HepG2 (cell line): Measurements from ENCODE around the gene NLGN2. TPM values are rescaled to one million over a fixed set of nuclear protein-coding genes. Genes with fewer than 3 reads are reported as not detected.

Source experiments
- ATAC-seq: fragments of 200-7000 bp; cut with Tn5 transposase; 3 replicates; pipeline ENCODE4 v1.9.1; 2020; ENCODE audit warnings: mild to moderate bottlenecking, moderate library complexity
- BruUV-seq: library from RNA; stranded (reverse); fragments of 400-500 nt; replicated peaks from 2 replicates; lab custom pipeline; 2021; lab: Mats Ljungman, UMichigan
- CTCF ChIA-PET: fragments of 300-600 bp; formaldehyde crosslinking; extraction: SDS; loops from one replicate; lab custom pipeline; 2021; ENCODE audit warnings: low total read pairs, inconsistent platforms, low intra/inter-chr PET ratio; lab: Yijun Ruan, JAX
- POLR2A ChIA-PET: fragments of 350-600 bp; sonication (Branson Sonifier 250); formaldehyde crosslinking; loops from one replicate; lab custom pipeline; 2020; ENCODE audit warnings: antibody characterized with exemption, inconsistent platforms; lab: Yijun Ruan, JAX
- DNase-seq: peaks from one replicate; pipeline ENCODE4 v3.0.0-alpha.2; 2015; ENCODE audit warnings: low spot score
- FAIRE-seq: peaks from 3 replicates; lab custom pipeline; 2011; peaks lifted over from hg19 to GRCh38; lab: Jason Lieb, UNC
- H2AFZ ChIP-seq: one replicate; pipeline ENCODE4 v1.6.1; 2011; ENCODE audit warnings: low read length, inconsistent platforms
- H3K27ac ChIP-seq: fragments of 300-600 bp; 3 replicates; pipeline ENCODE4 v1.8.0; 2011; ENCODE audit warnings: mixed run types, mild to moderate bottlenecking, mixed read lengths, low read length, inconsistent platforms; ENCODE audit not compliant: insufficient read depth; ENCODE audit errors: extremely low read length
- H3K27me3 ChIP-seq, 2 experiments: fragments of 200-600 bp in 1 of 2; 2 replicates in 1 of 2; 3 replicates in 1 of 2; pipeline versions ENCODE4 v1.6.0 to v1.8.0; 2011; ENCODE audit warnings: low read length in 2 of 2, mild to moderate bottlenecking in 2 of 2, moderate library complexity in 2 of 2, inconsistent platforms in 1 of 2; ENCODE audit not compliant: insufficient read depth in 2 of 2, control insufficient read depth in 1 of 2
- H3K36me3 ChIP-seq, 2 experiments: fragments of 200-600 bp in 1 of 2; replicated peaks in 1 of 2; 2 replicates in 1 of 2; 3 replicates in 1 of 2; pipeline versions ENCODE4 v1.5.1 to v1.8.0; 2011; ENCODE audit warnings: low read length in 2 of 2, inconsistent platforms in 1 of 2; ENCODE audit not compliant: insufficient read depth in 2 of 2, control insufficient read depth in 1 of 2
- H3K4me1 ChIP-seq: 2 replicates; pipeline ENCODE4 v1.5.1; 2012; ENCODE audit warnings: low read length, inconsistent platforms; ENCODE audit not compliant: insufficient read depth
- H3K4me2 ChIP-seq: 2 replicates; pipeline ENCODE4 v1.6.0; 2011; ENCODE audit warnings: low read depth, low read length, inconsistent platforms
- H3K4me3 ChIP-seq, 3 experiments: fragments of 200-600 bp in 1 of 3; sonication (generic), shearing (Covaris generic) in 1 of 3; replicated peaks in 1 of 3; 2 replicates each; pipeline ENCODE4 v1.5.1; 2011 to 2016; ENCODE audit warnings: low read length in 3 of 3, inconsistent platforms in 2 of 3, low read depth in 2 of 3, mild to moderate bottlenecking in 2 of 3, control low read depth in 1 of 3, mixed read lengths in 1 of 3; ENCODE audit not compliant: insufficient read depth in 1 of 3
- H3K79me2 ChIP-seq: one replicate; pipeline ENCODE4 v1.6.1; 2011; ENCODE audit warnings: low read length, inconsistent platforms; ENCODE audit not compliant: insufficient read depth
- H3K9ac ChIP-seq: 2 replicates; pipeline ENCODE4 v1.6.0; 2011; ENCODE audit warnings: mild to moderate bottlenecking, low read depth, low read length, inconsistent platforms; ENCODE audit not compliant: insufficient read depth
- H3K9me3 ChIP-seq: 2 replicates; pipeline ENCODE4 v1.5.1; 2012; ENCODE audit warnings: mild to moderate bottlenecking, low read length
- H4K20me1 ChIP-seq: 2 replicates; pipeline ENCODE4 v1.6.0; 2011; ENCODE audit warnings: inconsistent platforms, mild to moderate bottlenecking, low read length, moderate library complexity; ENCODE audit not compliant: insufficient read depth
- ASH2L ChIP-seq: fragments of 300-600, 200-600 bp; sonication (generic); IDR thresholded peaks from 2 replicates; pipeline ENCODE4 v1.7.0; 2017; ENCODE audit warnings: low read depth, mild to moderate bottlenecking, moderate library complexity, mixed read lengths, low read length; ENCODE audit not compliant: insufficient read length
- HNRNPL ChIP-seq: fragments of 200-400 bp; formaldehyde crosslinking; IDR thresholded peaks from 2 replicates; pipeline ENCODE4 v1.6.1; 2017; ENCODE audit warnings: mild to moderate bottlenecking, low read depth, low read length
- KDM1A ChIP-seq: IDR thresholded peaks from 2 replicates; pipeline ENCODE4 v1.6.1; 2016; ENCODE audit warnings: missing compliant biosample characterization
- MIER3 ChIP-seq: IDR thresholded peaks from 2 replicates; pipeline ENCODE4 v1.6.1; 2016; ENCODE audit warnings: missing compliant biosample characterization, borderline replicate concordance
- NCOA2 ChIP-seq: sonication (generic); formaldehyde crosslinking; IDR thresholded peaks from 2 replicates; pipeline ENCODE4 v1.8.0; 2022; ENCODE audit warnings: inconsistent platforms
- SOX5 ChIP-seq: IDR thresholded peaks from 2 replicates; pipeline ENCODE4 v1.6.1; 2016; ENCODE audit warnings: borderline replicate concordance
- ZNF547 ChIP-seq: sonication (generic); formaldehyde crosslinking; IDR thresholded peaks from 2 replicates; pipeline ENCODE4 v1.5.1; 2020; ENCODE audit warnings: mild to moderate bottlenecking, missing genetic modification reagents
- ZNF564 ChIP-seq: sonication (generic); formaldehyde crosslinking; IDR thresholded peaks from 2 replicates; pipeline ENCODE4 v1.8.1; 2023; ENCODE audit warnings: mild to moderate bottlenecking, missing genetic modification reagents
- ZNF687 ChIP-seq: sonication (generic); formaldehyde crosslinking; IDR thresholded peaks from 2 replicates; pipeline ENCODE4 v1.5.1; 2020; ENCODE audit warnings: mild to moderate bottlenecking, missing genetic modification reagents, moderate library complexity
- WGBS: methylation state at CpG from one replicate; pipeline ENCODE4 v1.1.6; 2017; ENCODE audit warnings: low lambda C conversion rate; 5-methylcytosine and 5-hydroxymethylcytosine counted together
- in situ Hi-C: cut with HindIII; loops from 2 replicates; pipeline ENCODE4 v1.10.0; 2017; ENCODE audit warnings: low pct_unique_long_range_greater_than_20kb; ENCODE audit not compliant: extremely low pct_ligation_motif_present
- intact Hi-C: fragments of 100-400 bp; cut with micrococcal nuclease; formaldehyde crosslinking; loops from one replicate; pipeline ENCODE4 v1.10.0; 2022; ENCODE audit not compliant: unreplicated experiment
- polyA plus RNA-seq, 8 experiments: library from polyadenylated mRNA; depleted of rRNA in 3 of 8; stranded (reverse) in 7 of 8; unstranded in 1 of 8; fragments of >200 nt; fragmentation: Illumina TruSeq in 4 of 8; extraction: Trizol in 4 of 8; gene quantifications; 2 replicates each; pipeline versions ENCODE4 v1.2.1 to v1.2.3, GENCODE V29; 2011 to 2016; ENCODE audit warnings: low read depth in 4 of 8, missing spikeins in 1 of 8, mixed read lengths in 1 of 8; ENCODE audit not compliant: insufficient read depth in 1 of 8
- total RNA-seq, 5 experiments: library from RNA; depleted of rRNA; stranded (reverse); fragments of >200 nt; fragmentation: Illumina TruSeq; extraction: Trizol; gene quantifications; 2 replicates each; pipeline ENCODE4 v1.2.3, GENCODE V29; 2016; ENCODE audit warnings: low read depth in 1 of 5
- TF ChIP-seq, protein P1 (sequence below): sonication (generic); formaldehyde crosslinking; IDR thresholded peaks from 2 replicates; pipeline ENCODE4 v1.4.0; 2020; ENCODE audit warnings: mild to moderate bottlenecking, missing genetic modification reagents
- TF ChIP-seq, protein P2 (sequence below): sonication (generic); formaldehyde crosslinking; IDR thresholded peaks from 2 replicates; pipeline ENCODE4 v1.8.0; 2022; ENCODE audit warnings: mild to moderate bottlenecking, missing genetic modification reagents; ENCODE audit not compliant: insufficient replicate concordance
- TF ChIP-seq, protein P3 (sequence below): sonication (generic); formaldehyde crosslinking; IDR thresholded peaks from 2 replicates; pipeline ENCODE4 v1.4.0; 2020; ENCODE audit warnings: missing genetic modification reagents, borderline replicate concordance

NLGN2 gene
- total and polyA plus RNA-seq, 2 of the 13 experiments (the other 11 are each of a cell fraction or from before 2014, with no cell fraction given) = 1.9 to 11.0 TPM

DNA sequence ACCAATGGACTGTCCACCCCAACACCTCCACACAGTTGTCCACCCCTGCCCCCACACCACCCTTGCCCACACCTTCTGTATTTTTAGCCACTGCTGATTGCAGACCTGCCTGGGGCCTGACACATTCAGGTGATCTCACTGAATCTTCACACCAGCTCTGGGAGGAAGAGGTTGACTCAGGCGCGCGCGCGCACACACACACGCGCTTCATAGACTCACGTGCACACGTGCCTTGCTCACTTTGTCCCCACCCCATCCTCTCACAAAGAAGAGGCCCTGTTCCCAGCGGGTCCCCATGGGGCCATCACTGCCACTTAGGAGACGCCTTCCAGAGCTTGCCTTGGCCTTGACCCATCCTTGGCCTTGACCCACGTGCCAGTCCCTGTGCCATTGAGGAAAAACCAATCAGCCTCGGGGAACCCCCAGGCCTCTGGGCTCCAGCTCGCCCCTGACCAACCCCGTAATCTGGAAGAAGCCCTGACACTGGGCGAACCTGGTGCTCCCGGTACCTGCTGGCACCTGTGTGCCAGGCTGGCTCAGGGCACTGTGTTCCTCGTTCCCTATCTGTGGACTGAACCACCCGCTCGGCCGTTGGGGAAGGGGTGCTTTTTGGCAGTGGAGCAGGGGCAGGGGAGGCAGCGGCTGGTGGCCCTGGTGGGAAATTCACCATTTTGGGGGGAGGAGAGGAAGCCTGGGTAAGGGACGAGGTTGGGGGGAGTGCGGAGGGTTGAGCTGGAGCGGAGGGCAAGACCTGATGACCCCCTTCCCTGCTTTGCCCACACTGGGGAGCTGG, 3.2 kb downstream of the NLGN2 start:
- FAIRE-seq = no peak
- in situ Hi-C loops = no loop called here
- Histone ChIP-seq H4K20me1 (no peaks in the 10 kb centered on the region), H3K4me2 (no peak overlapping the region), H3K27ac (no peak overlapping the region), H3K27me3 (no peaks in the 10 kb centered on the region), H3K9ac (no peak overlapping the region), H3K4me1 (peaks cover 3% of the 10 kb centered on the region), H3K4me3 (no peak overlapping the region), H3K9me3 (no peaks in the 10 kb centered on the region), H2AFZ (no peak overlapping the region), H3K79me2 (no peaks in the 10 kb centered on the region), H3K36me3 (0 out of 5 replicates have a peak, but pooled peaks cover 0 to 2% of the 10 kb centered on the region in 2 experiments)
- ATAC-seq = no peak
- BruUV-seq = no TSS peak
- intact Hi-C loops = no loop called here
- CTCF ChIA-PET = no interaction called here
- 91% methylated on average over 25 of the region's 25 CpGs for WGBS
- POLR2A ChIA-PET = no interaction called here
- no peak for DNase-seq
- TF ChIP-seq, protein P1, sequence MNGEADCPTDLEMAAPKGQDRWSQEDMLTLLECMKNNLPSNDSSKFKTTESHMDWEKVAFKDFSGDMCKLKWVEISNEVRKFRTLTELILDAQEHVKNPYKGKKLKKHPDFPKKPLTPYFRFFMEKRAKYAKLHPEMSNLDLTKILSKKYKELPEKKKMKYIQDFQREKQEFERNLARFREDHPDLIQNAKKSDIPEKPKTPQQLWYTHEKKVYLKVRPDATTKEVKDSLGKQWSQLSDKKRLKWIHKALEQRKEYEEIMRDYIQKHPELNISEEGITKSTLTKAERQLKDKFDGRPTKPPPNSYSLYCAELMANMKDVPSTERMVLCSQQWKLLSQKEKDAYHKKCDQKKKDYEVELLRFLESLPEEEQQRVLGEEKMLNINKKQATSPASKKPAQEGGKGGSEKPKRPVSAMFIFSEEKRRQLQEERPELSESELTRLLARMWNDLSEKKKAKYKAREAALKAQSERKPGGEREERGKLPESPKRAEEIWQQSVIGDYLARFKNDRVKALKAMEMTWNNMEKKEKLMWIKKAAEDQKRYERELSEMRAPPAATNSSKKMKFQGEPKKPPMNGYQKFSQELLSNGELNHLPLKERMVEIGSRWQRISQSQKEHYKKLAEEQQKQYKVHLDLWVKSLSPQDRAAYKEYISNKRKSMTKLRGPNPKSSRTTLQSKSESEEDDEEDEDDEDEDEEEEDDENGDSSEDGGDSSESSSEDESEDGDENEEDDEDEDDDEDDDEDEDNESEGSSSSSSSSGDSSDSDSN (CRISPR knock-in tag) = no peak
- TF ChIP-seq ZNF547 (CRISPR knock-in tag) (no peak), KDM1A (no peak), NCOA2 (no peak), SOX5 (CRISPR knock-in tag) (no peak), MIER3 (CRISPR knock-in tag) (no peak), HNRNPL (0 out of 2 replicates have a peak, but pooled peaks have one; percentile 18), ZNF564 (CRISPR knock-in tag) (no peak), ASH2L (no peak), ZNF687 (0 out of 2 replicates have a peak, but pooled peaks have one; percentile 15)
- TF ChIP-seq, protein P2, sequence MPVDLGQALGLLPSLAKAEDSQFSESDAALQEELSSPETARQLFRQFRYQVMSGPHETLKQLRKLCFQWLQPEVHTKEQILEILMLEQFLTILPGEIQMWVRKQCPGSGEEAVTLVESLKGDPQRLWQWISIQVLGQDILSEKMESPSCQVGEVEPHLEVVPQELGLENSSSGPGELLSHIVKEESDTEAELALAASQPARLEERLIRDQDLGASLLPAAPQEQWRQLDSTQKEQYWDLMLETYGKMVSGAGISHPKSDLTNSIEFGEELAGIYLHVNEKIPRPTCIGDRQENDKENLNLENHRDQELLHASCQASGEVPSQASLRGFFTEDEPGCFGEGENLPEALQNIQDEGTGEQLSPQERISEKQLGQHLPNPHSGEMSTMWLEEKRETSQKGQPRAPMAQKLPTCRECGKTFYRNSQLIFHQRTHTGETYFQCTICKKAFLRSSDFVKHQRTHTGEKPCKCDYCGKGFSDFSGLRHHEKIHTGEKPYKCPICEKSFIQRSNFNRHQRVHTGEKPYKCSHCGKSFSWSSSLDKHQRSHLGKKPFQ (CRISPR knock-in tag) = no peak
- TF ChIP-seq, protein P3, sequence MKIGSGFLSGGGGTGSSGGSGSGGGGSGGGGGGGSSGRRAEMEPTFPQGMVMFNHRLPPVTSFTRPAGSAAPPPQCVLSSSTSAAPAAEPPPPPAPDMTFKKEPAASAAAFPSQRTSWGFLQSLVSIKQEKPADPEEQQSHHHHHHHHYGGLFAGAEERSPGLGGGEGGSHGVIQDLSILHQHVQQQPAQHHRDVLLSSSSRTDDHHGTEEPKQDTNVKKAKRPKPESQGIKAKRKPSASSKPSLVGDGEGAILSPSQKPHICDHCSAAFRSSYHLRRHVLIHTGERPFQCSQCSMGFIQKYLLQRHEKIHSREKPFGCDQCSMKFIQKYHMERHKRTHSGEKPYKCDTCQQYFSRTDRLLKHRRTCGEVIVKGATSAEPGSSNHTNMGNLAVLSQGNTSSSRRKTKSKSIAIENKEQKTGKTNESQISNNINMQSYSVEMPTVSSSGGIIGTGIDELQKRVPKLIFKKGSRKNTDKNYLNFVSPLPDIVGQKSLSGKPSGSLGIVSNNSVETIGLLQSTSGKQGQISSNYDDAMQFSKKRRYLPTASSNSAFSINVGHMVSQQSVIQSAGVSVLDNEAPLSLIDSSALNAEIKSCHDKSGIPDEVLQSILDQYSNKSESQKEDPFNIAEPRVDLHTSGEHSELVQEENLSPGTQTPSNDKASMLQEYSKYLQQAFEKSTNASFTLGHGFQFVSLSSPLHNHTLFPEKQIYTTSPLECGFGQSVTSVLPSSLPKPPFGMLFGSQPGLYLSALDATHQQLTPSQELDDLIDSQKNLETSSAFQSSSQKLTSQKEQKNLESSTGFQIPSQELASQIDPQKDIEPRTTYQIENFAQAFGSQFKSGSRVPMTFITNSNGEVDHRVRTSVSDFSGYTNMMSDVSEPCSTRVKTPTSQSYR (CRISPR knock-in tag) = no peak
